Stomach (tissue), 9 donors: ENCODE measurements around the gene PLEKHF1. TPM values are rescaled to one million over a fixed set of nuclear protein-coding genes. Genes with fewer than 3 reads are reported as not detected.

Experiments used
- DNase-seq, 2 donors: peaks; one replicate each; pipeline versions ENCODE4 v3.0.0 to v3.0.0-alpha.2; 2013 to 2019
- H3K27ac ChIP-seq, 5 donors: fragments of 200-600 bp in 4 of 5; sonication (generic) in 4 of 5; one replicate each; pipeline ENCODE4 v1.5.1; 2013 to 2019; ENCODE audit warnings: mild to moderate bottlenecking in 1 of 5, moderate library complexity in 1 of 5
- H3K27me3 ChIP-seq, 3 donors: fragments of 200-600 bp; sonication (generic); one replicate each; pipeline ENCODE4 v1.5.1; 2017 to 2019; ENCODE audit warnings: mixed run types in 1 of 3
- H3K36me3 ChIP-seq, 4 donors: fragments of 200-600 bp; sonication (generic); 1 replicate in 3 of 4; 2 replicates in 1 of 4; pipeline ENCODE4 v1.5.1; 2016 to 2019
- H3K4me1 ChIP-seq, 4 donors: fragments of 200-600 bp; sonication (generic); one replicate each; pipeline ENCODE4 v1.5.1; 2016 to 2019
- H3K4me3 ChIP-seq, 4 donors: fragments of 200-600 bp; sonication (generic) in 3 of 4; one replicate each; pipeline ENCODE4 v1.5.1; 2016 to 2019; ENCODE audit warnings: mild to moderate bottlenecking in 1 of 4
- H3K9me3 ChIP-seq, 4 donors: fragments of 200-600 bp; sonication (generic); one replicate each; pipeline ENCODE4 v1.5.1; 2016 to 2019
- EP300 ChIP-seq: sonication (generic); formaldehyde crosslinking; IDR thresholded peaks from one replicate; pipeline ENCODE4 v1.6.1; 2017; ENCODE audit warnings: antibody characterized with exemption
- POLR2A ChIP-seq, 4 donors: fragments of 450-650 bp; IDR thresholded peaks; one replicate each; pipeline ENCODE4 v1.6.1; 2016; ENCODE audit warnings: antibody characterized with exemption in 4 of 4, control low read depth in 2 of 4, mild to moderate bottlenecking in 1 of 4, moderate library complexity in 1 of 4
- POLR2AphosphoS5 ChIP-seq, 3 donors: sonication (generic); formaldehyde crosslinking; IDR thresholded peaks; one replicate each; pipeline ENCODE4 v1.6.1; 2016; ENCODE audit warnings: antibody characterized with exemption in 3 of 3
- WGBS, 5 donors: extraction: QIAGEN DNeasy Blood & Tissue Kit in 3 of 5; methylation state at CpG; one replicate each; pipeline versions ENCODE4 v1.1.5 to v1.1.7; 2013 to 2018; 5-methylcytosine and 5-hydroxymethylcytosine counted together
- intact Hi-C: fragments of 100-400 bp; cut with DNase I; formaldehyde crosslinking; loops from one replicate; pipeline ENCODE4 v1.15.1; 2023; ENCODE audit warnings: low total_unique reads
- polyA plus RNA-seq, 3 donors: library from polyadenylated mRNA; stranded (reverse); fragments of 200-250 nt; gene quantifications; one replicate each; pipeline ENCODE4 v1.2.3, GENCODE V29; 2013
- total RNA-seq, 5 donors: library from RNA; depleted of rRNA; stranded (reverse); fragments of >200 nt; gene quantifications; one replicate each; pipeline versions ENCODE4 v1.1.0 to v1.2.3, GENCODE V29; 2014 to 2016
- TF ChIP-seq, protein P1 (sequence below), 7 experiments: fragments of 450-650 bp in 4 of 7; fragments of 200-600 bp in 3 of 7; sonication (generic) in 3 of 7; IDR thresholded peaks; one replicate each; pipeline ENCODE4 v1.5.1; 2016 to 2019; ENCODE audit warnings: antibody characterized with exemption in 7 of 7, control low read depth in 2 of 7, mild to moderate bottlenecking in 1 of 7
- donor health status: healthy with polysubstance abuse.
- donor health status: Bipolar disorder and iron deficiency.
- donor health status: healthy.

The PLEKHF1 gene
- total and polyA plus RNA-seq, 8 donors, result 1.8 to 13.6 (median 6.4) TPM

DNA sequence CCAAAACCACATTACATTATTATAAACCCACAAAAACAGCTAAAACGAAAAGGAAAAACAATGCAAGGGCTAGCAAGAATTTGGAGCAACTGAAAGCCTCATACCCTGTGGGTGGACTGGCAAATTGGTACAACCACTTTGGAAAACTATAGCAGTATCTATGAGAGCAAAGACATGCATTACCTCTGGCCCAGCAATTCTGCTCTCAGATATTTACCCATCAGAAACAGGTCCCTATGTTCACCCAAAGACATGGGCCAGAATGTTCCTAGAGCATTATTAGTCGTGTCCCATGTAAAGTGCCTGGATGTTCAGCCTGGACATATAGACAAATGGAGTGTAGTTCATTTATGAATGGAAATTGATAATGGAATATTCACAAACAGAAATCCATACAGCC lies 31.3 kb upstream of the PLEKHF1 start:
- 75 to 88% (median 83%) methylated on average over 2 of the region's 2 CpGs for WGBS, 5 donors
- intact Hi-C loops, result no loop called here
- Histone ChIP-seq H3K9me3 (no peaks in the 10 kb centered on the region), H3K27ac (no peak overlapping the region), H3K4me3 (no peak overlapping the region), H3K36me3 (no peaks in the 10 kb centered on the region), H3K27me3 (no peaks in the 10 kb centered on the region), H3K4me1 (no peaks in the 10 kb centered on the region)
- no peak for DNase-seq
- TF ChIP-seq POLR2A (IDR thresholded peaks at IDR 0.05) (no peak), POLR2AphosphoS5 (IDR thresholded peaks at IDR 0.05) (no peak), EP300 (no peak)
- TF ChIP-seq, protein P1, sequence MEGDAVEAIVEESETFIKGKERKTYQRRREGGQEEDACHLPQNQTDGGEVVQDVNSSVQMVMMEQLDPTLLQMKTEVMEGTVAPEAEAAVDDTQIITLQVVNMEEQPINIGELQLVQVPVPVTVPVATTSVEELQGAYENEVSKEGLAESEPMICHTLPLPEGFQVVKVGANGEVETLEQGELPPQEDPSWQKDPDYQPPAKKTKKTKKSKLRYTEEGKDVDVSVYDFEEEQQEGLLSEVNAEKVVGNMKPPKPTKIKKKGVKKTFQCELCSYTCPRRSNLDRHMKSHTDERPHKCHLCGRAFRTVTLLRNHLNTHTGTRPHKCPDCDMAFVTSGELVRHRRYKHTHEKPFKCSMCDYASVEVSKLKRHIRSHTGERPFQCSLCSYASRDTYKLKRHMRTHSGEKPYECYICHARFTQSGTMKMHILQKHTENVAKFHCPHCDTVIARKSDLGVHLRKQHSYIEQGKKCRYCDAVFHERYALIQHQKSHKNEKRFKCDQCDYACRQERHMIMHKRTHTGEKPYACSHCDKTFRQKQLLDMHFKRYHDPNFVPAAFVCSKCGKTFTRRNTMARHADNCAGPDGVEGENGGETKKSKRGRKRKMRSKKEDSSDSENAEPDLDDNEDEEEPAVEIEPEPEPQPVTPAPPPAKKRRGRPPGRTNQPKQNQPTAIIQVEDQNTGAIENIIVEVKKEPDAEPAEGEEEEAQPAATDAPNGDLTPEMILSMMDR (IDR thresholded peaks at IDR 0.05), result no peak

DNA sequence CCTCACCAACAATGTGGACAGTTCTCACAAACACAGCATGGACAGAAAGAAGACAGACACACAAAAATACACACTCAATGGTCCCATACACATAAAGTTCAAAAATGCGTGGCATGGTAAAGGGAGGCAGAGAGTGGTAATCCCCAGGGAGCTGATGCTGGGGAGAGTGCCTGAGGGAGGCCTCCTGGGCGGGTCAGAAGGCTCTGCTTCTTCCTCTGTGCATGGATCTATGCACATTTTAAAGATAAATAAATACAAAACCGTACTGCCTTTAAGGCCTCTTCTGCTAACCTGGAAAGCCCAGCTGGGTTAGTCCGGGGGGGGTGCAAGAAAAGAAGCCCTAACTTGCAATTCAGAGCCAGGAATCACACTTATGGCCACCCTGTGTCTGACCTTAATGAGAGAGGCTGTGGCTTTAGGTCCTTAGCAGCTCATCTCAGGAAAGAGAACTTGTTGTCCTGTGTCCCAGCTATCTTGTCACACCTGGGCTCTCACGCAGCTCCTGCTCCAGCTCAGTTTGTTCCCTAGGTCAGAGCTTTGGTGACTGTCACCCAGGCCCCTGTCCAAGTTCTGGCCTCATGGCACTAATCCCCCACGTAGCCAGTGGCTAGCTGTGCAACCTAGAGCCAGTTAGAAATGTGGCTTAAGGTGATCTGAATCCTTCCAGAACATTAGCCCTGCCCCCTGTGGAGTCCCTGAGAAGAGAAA lies 30.7 kb upstream of the PLEKHF1 start:
- no peak overlapping the region for H3K27ac ChIP-seq
- TF ChIP-seq, protein P1 (IDR thresholded peaks at IDR 0.05), result no peak
- TF ChIP-seq EP300, result no peak
- no peak for TF ChIP-seq POLR2A (IDR thresholded peaks at IDR 0.05)
- no peak for TF ChIP-seq POLR2AphosphoS5 (IDR thresholded peaks at IDR 0.05)
- H3K36me3 ChIP-seq, result no peaks in the 10 kb centered on the region
- no peaks in the 10 kb centered on the region for H3K9me3 ChIP-seq
- no peaks in the 10 kb centered on the region for H3K4me1 ChIP-seq
- H3K27me3 ChIP-seq, result no peaks in the 10 kb centered on the region
- H3K4me3 ChIP-seq, result no peak overlapping the region
- WGBS, 5 donors, result 67 to 83% (median 77%) methylated on average over 5 to 6 of the region's 6 CpGs
- no peak for DNase-seq
- intact Hi-C loops, result no loop called here

DNA sequence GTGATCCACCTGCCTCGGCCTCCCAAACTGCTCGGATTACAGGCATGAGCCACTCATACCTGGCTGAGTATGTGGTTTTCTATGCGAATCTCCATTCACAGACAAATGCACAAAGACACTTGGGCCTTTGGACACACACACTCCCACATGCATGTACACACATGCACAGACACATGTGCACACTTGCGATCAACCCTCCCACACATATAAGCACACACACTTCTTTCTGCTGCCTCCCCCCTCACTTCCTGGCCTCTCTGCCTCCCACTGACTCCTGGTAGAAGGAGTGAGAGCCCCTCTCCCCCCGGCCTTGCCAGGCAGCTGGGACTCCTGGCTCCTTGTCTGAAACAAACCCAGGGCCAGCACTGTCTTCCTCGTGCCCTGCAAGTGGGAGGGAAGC lies 29.3 kb upstream of the PLEKHF1 start:
- no peak overlapping the region for H3K4me3 ChIP-seq
- no peak for DNase-seq
- WGBS, 5 donors, result 80 to 89% (median 86%) methylated on average over 6 of the region's 6 CpGs
- H3K27ac ChIP-seq, result no peak overlapping the region
- no peaks in the 10 kb centered on the region for H3K4me1 ChIP-seq
- H3K36me3 ChIP-seq, result no peaks in the 10 kb centered on the region
- H3K9me3 ChIP-seq, result no peaks in the 10 kb centered on the region
- peaks cover 0 to 3% (median 0%) of the 10 kb centered on the region in 3 donors for H3K27me3 ChIP-seq
- intact Hi-C loops, result no loop called here
- TF ChIP-seq EP300, result no peak
- no peak for TF ChIP-seq POLR2A (IDR thresholded peaks at IDR 0.05)
- no peak for TF ChIP-seq POLR2AphosphoS5 (IDR thresholded peaks at IDR 0.05)
- TF ChIP-seq, protein P1 (IDR thresholded peaks at IDR 0.05), result no peak

DNA sequence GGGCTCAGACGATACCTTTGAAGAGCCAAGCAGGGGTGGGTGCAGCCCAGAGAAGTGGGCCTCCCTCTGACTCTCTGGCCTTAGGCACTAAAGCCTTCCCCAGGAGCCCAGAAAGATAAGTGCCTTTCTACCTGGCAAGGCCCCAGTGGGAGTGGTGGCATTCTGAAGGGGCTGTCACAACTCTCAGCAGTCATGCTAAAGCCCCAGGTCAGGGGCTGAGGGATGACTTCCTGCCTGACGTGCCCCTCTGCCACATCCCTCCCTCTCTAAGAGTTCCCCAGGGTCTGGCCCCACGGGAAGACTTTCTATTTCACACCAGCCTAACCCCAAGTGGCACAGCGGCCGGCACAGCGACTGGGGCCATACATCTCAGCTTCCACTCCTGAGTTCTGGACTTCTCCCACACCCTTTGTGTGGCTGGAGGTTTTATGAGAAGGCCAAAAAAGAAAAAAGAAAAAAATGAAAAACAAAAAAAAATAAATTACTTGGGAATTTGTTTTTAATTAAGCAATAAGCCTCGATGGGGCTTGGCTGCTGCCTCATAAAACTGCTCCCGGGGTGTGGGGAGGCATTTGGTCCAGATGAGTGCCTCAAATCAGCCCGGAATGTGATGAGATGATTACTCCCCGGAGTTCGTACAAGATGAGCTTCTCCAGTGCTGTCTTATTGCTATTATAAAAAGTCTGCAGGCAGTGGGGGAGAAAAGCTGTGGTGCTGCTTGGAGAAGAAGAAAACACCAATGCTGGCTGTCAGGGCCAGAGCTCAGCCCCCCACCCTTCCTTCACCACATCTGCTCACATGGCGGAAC lies 28.5 kb upstream of the PLEKHF1 start:
- Histone ChIP-seq H3K9me3 (no peaks in the 10 kb centered on the region), H3K36me3 (no peaks in the 10 kb centered on the region), H3K4me1 (no peaks in the 10 kb centered on the region), H3K4me3 (no peak overlapping the region), H3K27ac (no peak overlapping the region), H3K27me3 (peaks cover 0 to 7% (median 0%) of the 10 kb centered on the region in 3 donors)
- WGBS, 5 donors, result 73 to 83% (median 81%) methylated on average over 11 to 12 of the region's 12 CpGs
- TF ChIP-seq, protein P1 (IDR thresholded peaks at IDR 0.05), result no peak
- no peak for DNase-seq
- intact Hi-C loops, result no loop called here
